KMS-11 (cell line): ENCODE data around the gene UTP4.

ENCODE experiments used
- H2AFZ ChIP-seq: fragments of 200-600 bp; sonication (generic); 2 replicates; pipeline ENCODE4 v1.6.1; 2016; ENCODE audit warnings: antibody characterized with exemption, mixed run types, low read depth
- H3K27ac ChIP-seq: fragments of 200-600 bp; sonication (generic); 2 replicates; pipeline ENCODE4 v1.6.1; 2016; ENCODE audit warnings: mild to moderate bottlenecking, mixed run types
- H3K27me3 ChIP-seq: fragments of 200-600 bp; sonication (generic); 2 replicates; pipeline ENCODE4 v1.6.1; 2017; ENCODE audit warnings: mild to moderate bottlenecking, low read depth, mixed run types, moderate library complexity; ENCODE audit not compliant: insufficient read depth
- H3K36me3 ChIP-seq: fragments of 200-600 bp; sonication (generic); 2 replicates; pipeline ENCODE4 v1.6.1; 2017; ENCODE audit warnings: mild to moderate bottlenecking, mixed run types; ENCODE audit not compliant: insufficient read depth
- H3K4me1 ChIP-seq: fragments of 200-600 bp; sonication (generic); 2 replicates; pipeline ENCODE4 v1.6.1; 2016; ENCODE audit warnings: mild to moderate bottlenecking, low read depth, mixed run types; ENCODE audit not compliant: poor library complexity, severe bottlenecking
- H3K4me2 ChIP-seq: fragments of 200-600 bp; sonication (generic); 2 replicates; pipeline ENCODE4 v1.7.0; 2016; ENCODE audit warnings: mild to moderate bottlenecking, mixed run types
- H3K4me3 ChIP-seq: fragments of 200-600 bp; sonication (generic); IDR thresholded peaks from 2 replicates; pipeline ENCODE4 v1.6.1; 2017; ENCODE audit warnings: low read depth, low read length, mixed read lengths; ENCODE audit not compliant: insufficient read depth
- H3K79me2 ChIP-seq: fragments of 200-600 bp; sonication (generic); 2 replicates; pipeline ENCODE4 v1.6.1; 2016; ENCODE audit warnings: low read depth, mixed run types; ENCODE audit not compliant: insufficient read depth
- H3K9ac ChIP-seq: fragments of 200-600 bp; sonication (generic); 2 replicates; pipeline ENCODE4 v1.6.1; 2016; ENCODE audit warnings: mild to moderate bottlenecking, mixed run types
- H4K20me1 ChIP-seq: fragments of 200-600 bp; sonication (generic); 2 replicates; pipeline ENCODE4 v1.6.1; 2016; ENCODE audit warnings: mild to moderate bottlenecking, mixed run types; ENCODE audit not compliant: insufficient read depth
- TF ChIP-seq, protein P1 (sequence below): fragments of 200-600 bp; sonication (generic); conservative IDR thresholded peaks from 2 replicates; pipeline ENCODE4 v1.6.1; 2017; ENCODE audit warnings: low read depth, mild to moderate bottlenecking, antibody characterized with exemption, low read length, moderate library complexity, mixed read lengths

Gene UTP4

DNA sequence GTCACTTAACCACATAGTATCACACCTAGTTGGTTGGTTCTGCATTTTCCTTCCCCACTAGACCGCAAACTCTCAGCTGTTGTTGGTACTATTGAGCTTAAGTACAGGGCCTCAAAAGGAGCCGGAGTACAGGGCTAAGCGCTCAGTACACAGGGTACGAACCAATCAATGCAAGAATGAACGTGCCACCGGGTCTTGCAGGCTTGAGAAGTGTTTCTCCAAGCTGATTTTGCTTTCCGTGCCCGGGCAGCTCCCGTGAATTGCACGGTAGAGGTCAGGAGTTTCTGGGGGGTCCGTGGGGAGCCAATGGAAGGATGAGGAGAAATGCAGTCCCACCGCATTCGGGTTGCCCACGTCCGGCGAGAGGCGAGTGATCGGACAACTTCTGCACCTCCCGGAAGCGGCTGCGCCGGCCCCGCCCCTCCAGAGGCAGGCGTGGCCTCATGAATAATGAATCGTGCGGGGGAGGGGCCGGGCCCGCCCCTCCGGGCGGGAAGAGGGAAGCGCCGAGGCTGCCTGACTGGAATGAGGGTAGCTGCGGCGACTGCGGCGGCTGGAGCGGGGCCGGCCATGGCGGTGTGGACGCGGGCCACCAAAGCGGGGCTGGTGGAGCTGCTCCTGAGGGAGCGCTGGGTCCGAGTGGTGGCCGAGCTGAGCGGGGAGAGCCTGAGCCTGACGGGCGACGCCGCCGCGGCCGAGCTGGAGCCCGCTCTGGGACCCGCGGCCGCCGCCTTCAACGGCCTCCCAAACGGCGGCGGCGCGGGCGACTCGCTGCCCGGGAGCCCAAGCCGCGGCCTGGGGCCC lies 54.4 kb downstream of the UTP4 start, which contains the start of gene SNTB2:
Gene SNTB2, plus strand, starts transcription at position 523 of the 804 bp plus-strand sequence. Its CDS starts 3 bp downstream, at position 526.
- H2AFZ ChIP-seq = peak within 1 kb of the TSS; percentile 67
- H3K27me3 ChIP-seq = no peaks in the 10 kb centered on the region
- H3K9ac ChIP-seq = peak within 1 kb of the TSS; percentile 50
- peaks cover 78% of the 10 kb centered on the region for H3K4me1 ChIP-seq
- no peaks in the 10 kb centered on the region for H4K20me1 ChIP-seq
- peak within 1 kb of the TSS; percentile 73 for H3K27ac ChIP-seq
- TF ChIP-seq, protein P1, sequence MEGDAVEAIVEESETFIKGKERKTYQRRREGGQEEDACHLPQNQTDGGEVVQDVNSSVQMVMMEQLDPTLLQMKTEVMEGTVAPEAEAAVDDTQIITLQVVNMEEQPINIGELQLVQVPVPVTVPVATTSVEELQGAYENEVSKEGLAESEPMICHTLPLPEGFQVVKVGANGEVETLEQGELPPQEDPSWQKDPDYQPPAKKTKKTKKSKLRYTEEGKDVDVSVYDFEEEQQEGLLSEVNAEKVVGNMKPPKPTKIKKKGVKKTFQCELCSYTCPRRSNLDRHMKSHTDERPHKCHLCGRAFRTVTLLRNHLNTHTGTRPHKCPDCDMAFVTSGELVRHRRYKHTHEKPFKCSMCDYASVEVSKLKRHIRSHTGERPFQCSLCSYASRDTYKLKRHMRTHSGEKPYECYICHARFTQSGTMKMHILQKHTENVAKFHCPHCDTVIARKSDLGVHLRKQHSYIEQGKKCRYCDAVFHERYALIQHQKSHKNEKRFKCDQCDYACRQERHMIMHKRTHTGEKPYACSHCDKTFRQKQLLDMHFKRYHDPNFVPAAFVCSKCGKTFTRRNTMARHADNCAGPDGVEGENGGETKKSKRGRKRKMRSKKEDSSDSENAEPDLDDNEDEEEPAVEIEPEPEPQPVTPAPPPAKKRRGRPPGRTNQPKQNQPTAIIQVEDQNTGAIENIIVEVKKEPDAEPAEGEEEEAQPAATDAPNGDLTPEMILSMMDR = no peak
- peak within 1 kb of the TSS; percentile 94 for H3K4me2 ChIP-seq
- H3K79me2 ChIP-seq = peaks cover 28% of the 10 kb centered on the region
- no peak within 1 kb of the TSS for H3K4me3 ChIP-seq
- H3K36me3 ChIP-seq = no peaks in the 10 kb centered on the region

GRCh38 chr16:69187446-69188235 lies 55.2 kb downstream of the UTP4 start:
- H2AFZ ChIP-seq = peak overlapping the region; percentile 3; the same call in 1 of the 2 replicates
- no peaks in the 10 kb centered on the region for H3K36me3 ChIP-seq
- peak overlapping the region; percentile 55 for H3K27ac ChIP-seq
- peak overlapping the region; percentile 44 for H3K9ac ChIP-seq
- H3K79me2 ChIP-seq = peaks cover 28% of the 10 kb centered on the region
- H3K27me3 ChIP-seq = no peaks in the 10 kb centered on the region
- H3K4me3 ChIP-seq = no peak overlapping the region
- peaks cover 70% of the 10 kb centered on the region for H3K4me1 ChIP-seq
- no peaks in the 10 kb centered on the region for H4K20me1 ChIP-seq
- peak overlapping the region; percentile 94 for H3K4me2 ChIP-seq
- TF ChIP-seq, protein P1 = no peak

GRCh38 chr16:69188236-69188549 lies 55.7 kb downstream of the UTP4 start:
- H3K9ac ChIP-seq = peak overlapping the region; percentile 44
- H3K27ac ChIP-seq = peak overlapping the region; percentile 55; the same call in 1 of the 2 replicates
- H3K79me2 ChIP-seq = peaks cover 28% of the 10 kb centered on the region
- no peaks in the 10 kb centered on the region for H3K27me3 ChIP-seq
- H3K4me1 ChIP-seq = peaks cover 65% of the 10 kb centered on the region
- TF ChIP-seq, protein P1 = no peak
- H3K36me3 ChIP-seq = no peaks in the 10 kb centered on the region
- no peak overlapping the region for H3K4me3 ChIP-seq
- no peaks in the 10 kb centered on the region for H4K20me1 ChIP-seq
- peak overlapping the region; percentile 3 for H2AFZ ChIP-seq
- H3K4me2 ChIP-seq = peak overlapping the region; percentile 94

DNA sequence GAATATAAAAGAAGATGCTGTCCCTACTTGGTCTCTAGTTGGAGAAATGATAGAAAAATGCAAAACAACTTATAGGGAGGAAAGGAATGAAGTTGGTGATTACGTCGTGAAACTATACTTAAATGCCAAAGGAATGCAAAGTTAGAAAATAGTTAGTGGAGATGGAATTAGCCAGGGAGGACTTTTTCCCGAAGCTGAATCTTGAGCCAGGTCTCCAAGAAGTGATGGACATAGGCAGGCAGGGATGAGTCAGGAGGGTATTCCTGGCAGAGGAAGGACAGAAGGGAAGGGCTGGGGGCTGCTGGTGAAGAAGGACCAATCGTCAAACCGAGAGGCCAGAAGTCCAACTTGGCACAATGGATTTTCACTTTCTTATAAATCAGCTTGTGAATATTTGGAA lies 56.3 kb downstream of the UTP4 start:
- Histone ChIP-seq H3K79me2 (peaks cover 32% of the 10 kb centered on the region), H3K4me2 (peak overlapping the region; percentile 94), H3K27me3 (no peaks in the 10 kb centered on the region), H2AFZ (0 out of 2 replicates have a peak overlapping the region, but pooled peaks have one; percentile 3), H3K4me3 (no peak overlapping the region), H4K20me1 (no peaks in the 10 kb centered on the region), H3K27ac (peak overlapping the region; percentile 55; the same call in 1 of the 2 replicates), H3K36me3 (no peaks in the 10 kb centered on the region), H3K4me1 (peaks cover 60% of the 10 kb centered on the region), H3K9ac (peak overlapping the region; percentile 44; the same call in 1 of the 2 replicates)
- TF ChIP-seq, protein P1 = no peak
